Stimulated activated naive CD8-positive, alpha-beta T cell treated with anti-CD3 and anti-CD28 coated beads, Interleukin-15, Interleukin-2, amounts not matched to agents 100 ng/mL and 50 ng/mL, for 24 hours (primary cell): ENCODE results near the gene NBEAL1.
A peak's percentile ranks its signal among the peaks of the same experiment; 100 is the strongest.

Experiments used
- H3K27ac Mint-ChIP-seq: one replicate; pipeline ENCODE4 v1.8.0; 2021; ENCODE audit warnings: mild to moderate bottlenecking, mixed read lengths
- H3K27me3 Mint-ChIP-seq: one replicate; pipeline ENCODE4 v1.8.0; 2021; ENCODE audit warnings: mixed read lengths
- H3K36me3 Mint-ChIP-seq: one replicate; pipeline ENCODE4 v1.8.0; 2021; ENCODE audit warnings: low read depth, mixed read lengths
- H3K4me1 Mint-ChIP-seq: one replicate; pipeline ENCODE4 v1.8.0; 2021; ENCODE audit warnings: low read depth, mixed read lengths
- H3K4me3 Mint-ChIP-seq: one replicate; pipeline ENCODE4 v1.8.0; 2021; ENCODE audit warnings: mild to moderate bottlenecking, mixed read lengths
- H3K9me3 Mint-ChIP-seq: one replicate; pipeline ENCODE4 v1.8.0; 2021; ENCODE audit warnings: mixed read lengths

The NBEAL1 gene

GRCh38 chr2:203261326-203262159, 246.9 kb downstream of the NBEAL1 start:
- peak overlapping the region; percentile 7 for H3K27ac Mint-ChIP-seq
- H3K36me3 Mint-ChIP-seq, result peaks cover 51% of the 10 kb centered on the region
- no peak overlapping the region for H3K4me3 Mint-ChIP-seq
- no peaks in the 10 kb centered on the region for H3K9me3 Mint-ChIP-seq
- no peaks in the 10 kb centered on the region for H3K27me3 Mint-ChIP-seq
- peaks cover 5% of the 10 kb centered on the region for H3K4me1 Mint-ChIP-seq
